Right lobe of liver (tissue), 4 donors: ENCODE measurements around the gene SRPK1.

Source experiments
- POLR2A ChIP-seq: fragments of 450-650 bp; IDR thresholded peaks from one replicate; pipeline ENCODE4 v1.6.1; 2017; ENCODE audit warnings: antibody characterized with exemption, mild to moderate bottlenecking
- TF ChIP-seq, protein P1 (sequence below), 4 donors: fragments of 200-600 bp in 3 of 4; fragments of 450-650 bp in 1 of 4; IDR thresholded peaks; one replicate each; pipeline versions ENCODE4 v1.5.1 to v1.8.0; 2016 to 2022; ENCODE audit warnings: antibody characterized with exemption in 4 of 4, mild to moderate bottlenecking in 2 of 4
- donor health status: DM: no; HTN: no; CAD: no.
- donor health status: DM: no; HTN: no; CAD: no.
- donor health status: DM: no; HTN: yes; CAD: no.

DNA sequence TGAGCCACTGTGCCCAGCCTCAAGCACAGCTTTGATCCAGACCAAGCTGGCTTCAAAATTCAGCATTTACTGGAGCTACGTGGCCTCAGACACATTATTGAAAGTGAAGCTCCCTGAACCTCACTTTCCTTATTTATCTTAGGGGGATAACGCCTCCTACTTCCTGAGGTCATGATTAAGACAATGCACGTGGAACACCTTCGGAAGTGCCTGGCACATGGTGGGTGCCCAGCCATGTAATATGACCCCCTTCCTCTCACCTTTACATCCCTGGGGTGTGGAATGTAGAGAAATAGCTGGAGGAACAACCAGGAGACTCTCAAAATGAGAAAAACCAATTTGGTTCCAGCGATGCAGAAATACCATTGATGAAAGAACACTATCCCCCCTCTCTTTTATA, 122.2 kb downstream of the SRPK1 start:
- TF ChIP-seq, protein P1, sequence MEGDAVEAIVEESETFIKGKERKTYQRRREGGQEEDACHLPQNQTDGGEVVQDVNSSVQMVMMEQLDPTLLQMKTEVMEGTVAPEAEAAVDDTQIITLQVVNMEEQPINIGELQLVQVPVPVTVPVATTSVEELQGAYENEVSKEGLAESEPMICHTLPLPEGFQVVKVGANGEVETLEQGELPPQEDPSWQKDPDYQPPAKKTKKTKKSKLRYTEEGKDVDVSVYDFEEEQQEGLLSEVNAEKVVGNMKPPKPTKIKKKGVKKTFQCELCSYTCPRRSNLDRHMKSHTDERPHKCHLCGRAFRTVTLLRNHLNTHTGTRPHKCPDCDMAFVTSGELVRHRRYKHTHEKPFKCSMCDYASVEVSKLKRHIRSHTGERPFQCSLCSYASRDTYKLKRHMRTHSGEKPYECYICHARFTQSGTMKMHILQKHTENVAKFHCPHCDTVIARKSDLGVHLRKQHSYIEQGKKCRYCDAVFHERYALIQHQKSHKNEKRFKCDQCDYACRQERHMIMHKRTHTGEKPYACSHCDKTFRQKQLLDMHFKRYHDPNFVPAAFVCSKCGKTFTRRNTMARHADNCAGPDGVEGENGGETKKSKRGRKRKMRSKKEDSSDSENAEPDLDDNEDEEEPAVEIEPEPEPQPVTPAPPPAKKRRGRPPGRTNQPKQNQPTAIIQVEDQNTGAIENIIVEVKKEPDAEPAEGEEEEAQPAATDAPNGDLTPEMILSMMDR (IDR thresholded peaks at IDR 0.05): no peak
- TF ChIP-seq POLR2A: no peak
